HG03469 (cell line): ENCODE data around the gene CENPA.
"Not testable (repeated sequence)": the region's sequence is repeated elsewhere in the genome, so short reads cannot be mapped to it uniquely, and the experiment has no call there.

Experiments used
- ATAC-seq: cut with Tn5 transposase; IDR thresholded peaks from one replicate; pipeline ENCODE4 v1.9.1; 2021; ENCODE audit warnings: mild to moderate bottlenecking, moderate library complexity, moderate number of reproducible peaks; ENCODE audit not compliant: unreplicated experiment

The CENPA gene

GRCh38 chr2:26786207-26787028 is 562 bp downstream of the CENPA start:
- no peak for ATAC-seq

GRCh38 chr2:26792720-26793119 is 6.9 kb downstream of the CENPA start:
- ATAC-seq, result no peak

- ATAC-seq, result no peak
These were observed 7.7 kb downstream of the CENPA start for GRCh38 chr2:26793518-26793917.

GRCh38 chr2:26795135-26795534 is 9.3 kb downstream of the CENPA start:
- ATAC-seq, result not testable (repeated sequence)

- no peak for ATAC-seq
These were observed 15.5 kb downstream of the CENPA start for GRCh38 chr2:26801328-26801727.

- ATAC-seq, result no peak
These were observed 15.9 kb downstream of the CENPA start for GRCh38 chr2:26801796-26802195.

- ATAC-seq, result no peak
These were observed 19.4 kb downstream of the CENPA start for GRCh38 chr2:26805241-26805676.

- no peak for ATAC-seq
These were observed 22.1 kb downstream of the CENPA start for GRCh38 chr2:26807788-26808460.

- no peak for ATAC-seq
These were observed 23.4 kb downstream of the CENPA start for GRCh38 chr2:26809211-26809610.

- no peak for ATAC-seq
These were observed 24.2 kb downstream of the CENPA start for GRCh38 chr2:26809876-26810577.

- ATAC-seq, result no peak
These were observed 25.4 kb downstream of the CENPA start for GRCh38 chr2:26811261-26811660.

- no peak for ATAC-seq
These were observed 26.2 kb downstream of the CENPA start for GRCh38 chr2:26811791-26812694.

- ATAC-seq, result no peak
These were observed 26.9 kb downstream of the CENPA start for GRCh38 chr2:26812731-26813130.

- not testable (repeated sequence) for ATAC-seq
These were observed 28.4 kb downstream of the CENPA start for GRCh38 chr2:26814072-26814765.

- no peak for ATAC-seq
These were observed 31.0 kb downstream of the CENPA start for GRCh38 chr2:26816893-26817292.

- ATAC-seq, result no peak
These were observed 32.4 kb downstream of the CENPA start for GRCh38 chr2:26818255-26818654.

- no peak for ATAC-seq
These were observed 33.1 kb downstream of the CENPA start for GRCh38 chr2:26818972-26819371.

- ATAC-seq, result no peak
These were observed 35.1 kb downstream of the CENPA start for GRCh38 chr2:26820932-26821331.

- ATAC-seq, result no peak
These were observed 37.0 kb downstream of the CENPA start for GRCh38 chr2:26822877-26823276.
